GM23338 (cell line): Measurements from ENCODE around the gene MAGEA9B.

ENCODE experiments used
- CREB1 ChIP-seq: fragments of 250-450 bp; sonication (Bioruptor Pico); IDR thresholded peaks from 2 replicates; pipeline ENCODE4 v1.5.0; 2020; ENCODE audit warnings: low read depth, mild to moderate bottlenecking, moderate library complexity
- EZH2 ChIP-seq: fragments of 200-600 bp; sonication (generic); IDR thresholded peaks from one replicate; pipeline ENCODE4 v1.8.0; 2017; ENCODE audit warnings: antibody characterized with exemption, mild to moderate bottlenecking, low read depth; ENCODE audit not compliant: unreplicated experiment
- EZH2phosphoT487 ChIP-seq: fragments of 200-600 bp; sonication (generic); IDR thresholded peaks from one replicate; pipeline ENCODE4 v1.8.1; 2018; ENCODE audit warnings: antibody characterized with exemption; ENCODE audit not compliant: unreplicated experiment
- POLR2AphosphoS5 ChIP-seq: IDR thresholded peaks from 2 replicates; pipeline ENCODE4 v1.6.1; 2016; ENCODE audit warnings: antibody characterized with exemption, low read depth
- ZNF114 ChIP-seq: fragments of 250-450 bp; sonication (Bioruptor Pico); IDR thresholded peaks from 2 replicates; pipeline ENCODE4 v1.5.0; 2020; ENCODE audit warnings: mild to moderate bottlenecking, moderate library complexity
- TF ChIP-seq, protein P1 (sequence below): IDR thresholded peaks from one replicate; pipeline ENCODE4 v1.6.1; 2018; ENCODE audit warnings: antibody characterized with exemption; ENCODE audit not compliant: unreplicated experiment
- TF ChIP-seq, protein P2 (sequence below), 2 experiments: fragments of 200-600 bp in 1 of 2; sonication (generic) in 1 of 2; conservative IDR thresholded peaks; 2 replicates each; pipeline versions ENCODE4 v1.5.1 to v1.6.1; 2016 to 2017; ENCODE audit warnings: antibody characterized with exemption in 2 of 2, low read depth in 2 of 2, mild to moderate bottlenecking in 2 of 2, moderate library complexity in 1 of 2
- TF ChIP-seq, protein P3 (sequence below): IDR thresholded peaks from 2 replicates; pipeline ENCODE4 v1.6.1; 2016; ENCODE audit warnings: antibody characterized with exemption
- TF ChIP-seq, protein P4 (sequence below): fragments of 250-450 bp; sonication (Bioruptor Pico); IDR thresholded peaks from 2 replicates; pipeline ENCODE4 v1.5.0; 2020; ENCODE audit warnings: mild to moderate bottlenecking, moderate library complexity

DNA sequence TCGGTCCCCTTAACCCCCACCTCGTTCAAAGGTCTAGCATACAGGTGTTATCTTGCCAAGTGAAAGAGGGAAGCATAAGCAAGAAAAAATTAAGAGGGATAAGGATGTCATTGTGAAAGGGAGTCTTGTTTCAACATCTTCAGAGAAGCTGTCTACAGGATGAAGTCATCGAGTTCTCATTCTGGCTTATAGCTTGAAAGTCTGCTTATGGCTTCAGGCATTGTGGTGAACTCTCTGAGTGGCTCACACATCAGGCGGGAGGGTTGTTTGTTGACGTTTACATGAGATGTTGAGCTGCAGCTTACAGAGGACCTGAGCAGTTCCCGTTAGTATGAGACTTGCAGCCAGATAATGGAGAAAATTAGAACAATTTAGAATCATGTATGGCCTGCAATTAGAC, 16.6 kb downstream of the MAGEA9B start:
- TF ChIP-seq, protein P1, sequence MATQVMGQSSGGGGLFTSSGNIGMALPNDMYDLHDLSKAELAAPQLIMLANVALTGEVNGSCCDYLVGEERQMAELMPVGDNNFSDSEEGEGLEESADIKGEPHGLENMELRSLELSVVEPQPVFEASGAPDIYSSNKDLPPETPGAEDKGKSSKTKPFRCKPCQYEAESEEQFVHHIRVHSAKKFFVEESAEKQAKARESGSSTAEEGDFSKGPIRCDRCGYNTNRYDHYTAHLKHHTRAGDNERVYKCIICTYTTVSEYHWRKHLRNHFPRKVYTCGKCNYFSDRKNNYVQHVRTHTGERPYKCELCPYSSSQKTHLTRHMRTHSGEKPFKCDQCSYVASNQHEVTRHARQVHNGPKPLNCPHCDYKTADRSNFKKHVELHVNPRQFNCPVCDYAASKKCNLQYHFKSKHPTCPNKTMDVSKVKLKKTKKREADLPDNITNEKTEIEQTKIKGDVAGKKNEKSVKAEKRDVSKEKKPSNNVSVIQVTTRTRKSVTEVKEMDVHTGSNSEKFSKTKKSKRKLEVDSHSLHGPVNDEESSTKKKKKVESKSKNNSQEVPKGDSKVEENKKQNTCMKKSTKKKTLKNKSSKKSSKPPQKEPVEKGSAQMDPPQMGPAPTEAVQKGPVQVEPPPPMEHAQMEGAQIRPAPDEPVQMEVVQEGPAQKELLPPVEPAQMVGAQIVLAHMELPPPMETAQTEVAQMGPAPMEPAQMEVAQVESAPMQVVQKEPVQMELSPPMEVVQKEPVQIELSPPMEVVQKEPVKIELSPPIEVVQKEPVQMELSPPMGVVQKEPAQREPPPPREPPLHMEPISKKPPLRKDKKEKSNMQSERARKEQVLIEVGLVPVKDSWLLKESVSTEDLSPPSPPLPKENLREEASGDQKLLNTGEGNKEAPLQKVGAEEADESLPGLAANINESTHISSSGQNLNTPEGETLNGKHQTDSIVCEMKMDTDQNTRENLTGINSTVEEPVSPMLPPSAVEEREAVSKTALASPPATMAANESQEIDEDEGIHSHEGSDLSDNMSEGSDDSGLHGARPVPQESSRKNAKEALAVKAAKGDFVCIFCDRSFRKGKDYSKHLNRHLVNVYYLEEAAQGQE, result no peak
- TF ChIP-seq, protein P2, sequence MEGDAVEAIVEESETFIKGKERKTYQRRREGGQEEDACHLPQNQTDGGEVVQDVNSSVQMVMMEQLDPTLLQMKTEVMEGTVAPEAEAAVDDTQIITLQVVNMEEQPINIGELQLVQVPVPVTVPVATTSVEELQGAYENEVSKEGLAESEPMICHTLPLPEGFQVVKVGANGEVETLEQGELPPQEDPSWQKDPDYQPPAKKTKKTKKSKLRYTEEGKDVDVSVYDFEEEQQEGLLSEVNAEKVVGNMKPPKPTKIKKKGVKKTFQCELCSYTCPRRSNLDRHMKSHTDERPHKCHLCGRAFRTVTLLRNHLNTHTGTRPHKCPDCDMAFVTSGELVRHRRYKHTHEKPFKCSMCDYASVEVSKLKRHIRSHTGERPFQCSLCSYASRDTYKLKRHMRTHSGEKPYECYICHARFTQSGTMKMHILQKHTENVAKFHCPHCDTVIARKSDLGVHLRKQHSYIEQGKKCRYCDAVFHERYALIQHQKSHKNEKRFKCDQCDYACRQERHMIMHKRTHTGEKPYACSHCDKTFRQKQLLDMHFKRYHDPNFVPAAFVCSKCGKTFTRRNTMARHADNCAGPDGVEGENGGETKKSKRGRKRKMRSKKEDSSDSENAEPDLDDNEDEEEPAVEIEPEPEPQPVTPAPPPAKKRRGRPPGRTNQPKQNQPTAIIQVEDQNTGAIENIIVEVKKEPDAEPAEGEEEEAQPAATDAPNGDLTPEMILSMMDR (conservative IDR thresholded peaks at IDR 0.05; ENCODE audit: low read depth in 2 of 2), result no peak
- TF ChIP-seq EZH2phosphoT487 (no peak), CREB1 (no peak), EZH2 (no peak), POLR2AphosphoS5 (no peak), ZNF114 (CRISPR knock-in tag) (no peak)
- TF ChIP-seq, protein P3, sequence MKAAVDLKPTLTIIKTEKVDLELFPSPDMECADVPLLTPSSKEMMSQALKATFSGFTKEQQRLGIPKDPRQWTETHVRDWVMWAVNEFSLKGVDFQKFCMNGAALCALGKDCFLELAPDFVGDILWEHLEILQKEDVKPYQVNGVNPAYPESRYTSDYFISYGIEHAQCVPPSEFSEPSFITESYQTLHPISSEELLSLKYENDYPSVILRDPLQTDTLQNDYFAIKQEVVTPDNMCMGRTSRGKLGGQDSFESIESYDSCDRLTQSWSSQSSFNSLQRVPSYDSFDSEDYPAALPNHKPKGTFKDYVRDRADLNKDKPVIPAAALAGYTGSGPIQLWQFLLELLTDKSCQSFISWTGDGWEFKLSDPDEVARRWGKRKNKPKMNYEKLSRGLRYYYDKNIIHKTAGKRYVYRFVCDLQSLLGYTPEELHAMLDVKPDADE, result no peak
- TF ChIP-seq, protein P4, sequence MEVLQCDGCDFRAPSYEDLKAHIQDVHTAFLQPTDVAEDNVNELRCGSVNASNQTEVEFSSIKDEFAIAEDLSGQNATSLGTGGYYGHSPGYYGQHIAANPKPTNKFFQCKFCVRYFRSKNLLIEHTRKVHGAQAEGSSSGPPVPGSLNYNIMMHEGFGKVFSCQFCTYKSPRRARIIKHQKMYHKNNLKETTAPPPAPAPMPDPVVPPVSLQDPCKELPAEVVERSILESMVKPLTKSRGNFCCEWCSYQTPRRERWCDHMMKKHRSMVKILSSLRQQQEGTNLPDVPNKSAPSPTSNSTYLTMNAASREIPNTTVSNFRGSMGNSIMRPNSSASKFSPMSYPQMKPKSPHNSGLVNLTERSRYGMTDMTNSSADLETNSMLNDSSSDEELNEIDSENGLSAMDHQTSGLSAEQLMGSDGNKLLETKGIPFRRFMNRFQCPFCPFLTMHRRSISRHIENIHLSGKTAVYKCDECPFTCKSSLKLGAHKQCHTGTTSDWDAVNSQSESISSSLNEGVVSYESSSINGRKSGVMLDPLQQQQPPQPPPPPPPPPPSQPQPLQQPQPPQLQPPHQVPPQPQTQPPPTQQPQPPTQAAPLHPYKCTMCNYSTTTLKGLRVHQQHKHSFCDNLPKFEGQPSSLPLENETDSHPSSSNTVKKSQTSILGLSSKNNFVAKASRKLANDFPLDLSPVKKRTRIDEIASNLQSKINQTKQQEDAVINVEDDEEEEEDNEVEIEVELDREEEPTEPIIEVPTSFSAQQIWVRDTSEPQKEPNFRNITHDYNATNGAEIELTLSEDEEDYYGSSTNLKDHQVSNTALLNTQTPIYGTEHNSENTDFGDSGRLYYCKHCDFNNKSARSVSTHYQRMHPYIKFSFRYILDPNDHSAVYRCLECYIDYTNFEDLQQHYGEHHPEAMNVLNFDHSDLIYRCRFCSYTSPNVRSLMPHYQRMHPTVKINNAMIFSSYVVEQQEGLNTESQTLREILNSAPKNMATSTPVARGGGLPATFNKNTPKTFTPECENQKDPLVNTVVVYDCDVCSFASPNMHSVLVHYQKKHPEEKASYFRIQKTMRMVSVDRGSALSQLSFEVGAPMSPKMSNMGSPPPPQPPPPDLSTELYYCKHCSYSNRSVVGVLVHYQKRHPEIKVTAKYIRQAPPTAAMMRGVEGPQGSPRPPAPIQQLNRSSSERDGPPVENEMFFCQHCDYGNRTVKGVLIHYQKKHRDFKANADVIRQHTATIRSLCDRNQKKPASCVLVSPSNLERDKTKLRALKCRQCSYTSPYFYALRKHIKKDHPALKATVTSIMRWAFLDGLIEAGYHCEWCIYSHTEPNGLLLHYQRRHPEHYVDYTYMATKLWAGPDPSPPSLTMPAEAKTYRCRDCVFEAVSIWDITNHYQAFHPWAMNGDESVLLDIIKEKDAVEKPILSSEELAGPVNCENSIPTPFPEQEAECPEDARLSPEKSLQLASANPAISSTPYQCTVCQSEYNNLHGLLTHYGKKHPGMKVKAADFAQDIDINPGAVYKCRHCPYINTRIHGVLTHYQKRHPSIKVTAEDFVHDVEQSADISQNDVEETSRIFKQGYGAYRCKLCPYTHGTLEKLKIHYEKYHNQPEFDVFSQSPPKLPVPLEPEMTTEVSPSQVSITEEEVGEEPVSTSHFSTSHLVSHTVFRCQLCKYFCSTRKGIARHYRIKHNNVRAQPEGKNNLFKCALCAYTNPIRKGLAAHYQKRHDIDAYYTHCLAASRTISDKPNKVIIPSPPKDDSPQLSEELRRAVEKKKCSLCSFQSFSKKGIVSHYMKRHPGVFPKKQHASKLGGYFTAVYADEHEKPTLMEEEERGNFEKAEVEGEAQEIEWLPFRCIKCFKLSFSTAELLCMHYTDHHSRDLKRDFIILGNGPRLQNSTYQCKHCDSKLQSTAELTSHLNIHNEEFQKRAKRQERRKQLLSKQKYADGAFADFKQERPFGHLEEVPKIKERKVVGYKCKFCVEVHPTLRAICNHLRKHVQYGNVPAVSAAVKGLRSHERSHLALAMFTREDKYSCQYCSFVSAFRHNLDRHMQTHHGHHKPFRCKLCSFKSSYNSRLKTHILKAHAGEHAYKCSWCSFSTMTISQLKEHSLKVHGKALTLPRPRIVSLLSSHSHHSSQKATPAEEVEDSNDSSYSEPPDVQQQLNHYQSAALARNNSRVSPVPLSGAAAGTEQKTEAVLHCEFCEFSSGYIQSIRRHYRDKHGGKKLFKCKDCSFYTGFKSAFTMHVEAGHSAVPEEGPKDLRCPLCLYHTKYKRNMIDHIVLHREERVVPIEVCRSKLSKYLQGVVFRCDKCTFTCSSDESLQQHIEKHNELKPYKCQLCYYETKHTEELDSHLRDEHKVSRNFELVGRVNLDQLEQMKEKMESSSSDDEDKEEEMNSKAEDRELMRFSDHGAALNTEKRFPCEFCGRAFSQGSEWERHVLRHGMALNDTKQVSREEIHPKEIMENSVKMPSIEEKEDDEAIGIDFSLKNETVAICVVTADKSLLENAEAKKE (CRISPR knock-in tag), result no peak
